Measurements from ENCODE around the gene ALOX12B. TPM values are rescaled to one million over a fixed set of nuclear protein-coding genes. Genes with fewer than 3 reads are reported as not detected.

The ALOX12B gene
- polyA plus RNA-seq, 2 of the 4 experiments (the other 2 are of a cell fraction) = 0.63 to 1.0 TPM

- CTCF ChIA-PET = interaction anchor here (0.6 to 13.8 kb wide), 7 partner anchors 9 to 302 kb away, joined by 3 to 682 read pairs (median 6); partner anchors contain the start of gene ALOX12B
- H3K4me2 ChIP-seq = no peak overlapping the region
Observed at GRCh38 chr17:8066841-8067775, 20.4 kb downstream of the ALOX12B start.

GRCh38 chr17:8064561-8065019 is 22.9 kb downstream of the ALOX12B start:
- CTCF ChIA-PET = interaction anchor here (1.1 to 13.8 kb wide), 4 partner anchors 17 to 201 kb away, joined by 4 to 682 read pairs (median 136); partner anchors contain the start of gene ALOX12B
- ATAC-seq = no peak
- TF ChIP-seq HOXA7 (CRISPR knock-in tag; IDR thresholded peaks at IDR 0.05) (no peak), RARB (CRISPR knock-in tag; IDR thresholded peaks at IDR 0.05) (no peak), TP53 (CRISPR knock-in tag; IDR thresholded peaks at IDR 0.05) (no peak), USF2 (IDR thresholded peaks at IDR 0.05) (no peak), PHF8 (IDR thresholded peaks at IDR 0.05; ENCODE audit: borderline replicate concordance, low read depth) (no peak), KDM5A (IDR thresholded peaks at IDR 0.05) (no peak), CBX2 (IDR thresholded peaks at IDR 0.05; ENCODE audit: borderline replicate concordance, low read depth) (no peak), ELK1 (IDR thresholded peaks at IDR 0.05; ENCODE audit: low read depth, low read length) (no peak), CBX8 (IDR thresholded peaks at IDR 0.05) (no peak), NFE2L2 (conservative IDR thresholded peaks at IDR 0.05; ENCODE audit: low read length) (no peak), SREBF2 (IDR thresholded peaks at IDR 0.05) (no peak), ZSCAN20 (CRISPR knock-in tag; IDR thresholded peaks at IDR 0.05) (no peak), HMGXB4 (CRISPR knock-in tag; IDR thresholded peaks at IDR 0.05; ENCODE audit: borderline replicate concordance) (no peak), TFCP2L1 (CRISPR knock-in tag; IDR thresholded peaks at IDR 0.05) (no peak), HDAC2 (IDR thresholded peaks at IDR 0.05) (no peak), FOSB (CRISPR knock-in tag; IDR thresholded peaks at IDR 0.05) (no peak), SMC3 (IDR thresholded peaks at IDR 0.05) (no peak)

More at GRCh38 chr17:8066841-8067775, 20.4 kb downstream of the ALOX12B start:
- POLR2A ChIA-PET = no interaction called here
- FAIRE-seq (no peak), DNase-seq (ENCODE audit: low read depth in 1 of 2, low spot score in 1 of 2) (no peak), ATAC-seq (no peak)
- no peak for TF ChIP-seq CHD2 (IDR thresholded peaks at IDR 0.05; ENCODE audit: low read length, partially characterized antibody)
- TF ChIP-seq RCOR1 (IDR thresholded peaks at IDR 0.05; ENCODE audit: low read depth, low read length) = no peak
- TF ChIP-seq RARB (CRISPR knock-in tag; IDR thresholded peaks at IDR 0.05) = no peak
- no peak for TF ChIP-seq HDAC2 (IDR thresholded peaks at IDR 0.05)
- TF ChIP-seq ZC3H11A (IDR thresholded peaks at IDR 0.05) = no peak
- TF ChIP-seq CHD4 (IDR thresholded peaks at IDR 0.05; ENCODE audit: borderline replicate concordance) = no peak
- TF ChIP-seq PBX3 (IDR thresholded peaks at IDR 0.05) = no peak
- no peak overlapping the region for H3K4me3 ChIP-seq
- no peak overlapping the region for H3K27ac ChIP-seq
- H3K4me1 ChIP-seq = peaks cover 12% of the 10 kb centered on the region; the same call in 1 of the 3 replicates
- no peaks in the 10 kb centered on the region for H3K9me3 ChIP-seq
- 67% methylated on average over 15 of the region's 15 CpGs for WGBS (ENCODE audit: missing lambda C conversion rate)

More at GRCh38 chr17:8064561-8065019, 22.9 kb downstream of the ALOX12B start:
- no peak overlapping the region for H3K4me3 ChIP-seq
- FAIRE-seq (no peak), DNase-seq (ENCODE audit: low read depth in 1 of 2, low spot score in 1 of 2) (no peak)
- H3K27ac ChIP-seq = no peak overlapping the region
- H3K4me2 ChIP-seq = no peak overlapping the region
- H3K9me3 ChIP-seq = no peaks in the 10 kb centered on the region
- POLR2A ChIA-PET = no interaction called here
- peaks cover 12% of the 10 kb centered on the region; the same call in 2 of the 3 replicates for H3K4me1 ChIP-seq
- 54% methylated on average over 6 of the region's 6 CpGs for WGBS (ENCODE audit: missing lambda C conversion rate)
